ENCODE data around the gene AVL9. TPM values are rescaled to one million over a fixed set of nuclear protein-coding genes. Genes with fewer than 3 reads are reported as not detected.
"Not testable (repeated sequence)": the region's sequence is repeated elsewhere in the genome, so short reads cannot be mapped to it uniquely, and the experiment has no call there.

The AVL9 gene
- total RNA-seq, 4 donors from 2014 or later: 16.6 to 31.1 (median 22.0) TPM

DNA sequence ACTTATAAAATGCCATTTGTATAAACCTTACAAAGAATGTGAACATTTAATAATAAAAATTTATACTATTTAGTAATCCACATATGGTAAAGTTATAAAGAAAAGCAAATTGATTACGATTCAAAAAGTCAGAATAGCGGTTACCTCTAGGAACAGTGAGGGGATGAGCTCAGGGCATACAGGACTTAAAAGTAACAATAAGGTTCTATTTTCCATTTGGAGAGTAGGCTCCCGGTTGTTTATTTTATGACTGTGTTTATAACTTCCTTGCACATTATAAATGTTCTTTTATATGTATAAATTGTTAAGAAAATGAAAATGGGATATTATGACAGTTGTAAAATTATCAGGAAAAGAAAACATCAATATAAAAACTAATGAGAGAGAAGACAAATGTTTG lies 135.7 kb downstream of the AVL9 start:
- no peak for TF ChIP-seq EP300 (IDR thresholded peaks at IDR 0.05)
- no peak for TF ChIP-seq POLR2A (IDR thresholded peaks at IDR 0.05)
- TF ChIP-seq POLR2AphosphoS5 (IDR thresholded peaks at IDR 0.05): no peak
- TF ChIP-seq, protein P1, sequence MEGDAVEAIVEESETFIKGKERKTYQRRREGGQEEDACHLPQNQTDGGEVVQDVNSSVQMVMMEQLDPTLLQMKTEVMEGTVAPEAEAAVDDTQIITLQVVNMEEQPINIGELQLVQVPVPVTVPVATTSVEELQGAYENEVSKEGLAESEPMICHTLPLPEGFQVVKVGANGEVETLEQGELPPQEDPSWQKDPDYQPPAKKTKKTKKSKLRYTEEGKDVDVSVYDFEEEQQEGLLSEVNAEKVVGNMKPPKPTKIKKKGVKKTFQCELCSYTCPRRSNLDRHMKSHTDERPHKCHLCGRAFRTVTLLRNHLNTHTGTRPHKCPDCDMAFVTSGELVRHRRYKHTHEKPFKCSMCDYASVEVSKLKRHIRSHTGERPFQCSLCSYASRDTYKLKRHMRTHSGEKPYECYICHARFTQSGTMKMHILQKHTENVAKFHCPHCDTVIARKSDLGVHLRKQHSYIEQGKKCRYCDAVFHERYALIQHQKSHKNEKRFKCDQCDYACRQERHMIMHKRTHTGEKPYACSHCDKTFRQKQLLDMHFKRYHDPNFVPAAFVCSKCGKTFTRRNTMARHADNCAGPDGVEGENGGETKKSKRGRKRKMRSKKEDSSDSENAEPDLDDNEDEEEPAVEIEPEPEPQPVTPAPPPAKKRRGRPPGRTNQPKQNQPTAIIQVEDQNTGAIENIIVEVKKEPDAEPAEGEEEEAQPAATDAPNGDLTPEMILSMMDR (IDR thresholded peaks at IDR 0.05): no peak
- Histone ChIP-seq H3K4me3 (no peak overlapping the region), H3K27me3 (no peaks in the 10 kb centered on the region), H3K9me3 (no peaks in the 10 kb centered on the region), H3K27ac (no peak overlapping the region), H3K36me3 (no peaks in the 10 kb centered on the region), H3K4me1 (no peaks in the 10 kb centered on the region)
- WGBS, 2 donors (ENCODE audit: low coverage in 1 of 2): 47 to 64% methylated on average over 3 of the region's 3 CpGs
- no peak for ATAC-seq

DNA sequence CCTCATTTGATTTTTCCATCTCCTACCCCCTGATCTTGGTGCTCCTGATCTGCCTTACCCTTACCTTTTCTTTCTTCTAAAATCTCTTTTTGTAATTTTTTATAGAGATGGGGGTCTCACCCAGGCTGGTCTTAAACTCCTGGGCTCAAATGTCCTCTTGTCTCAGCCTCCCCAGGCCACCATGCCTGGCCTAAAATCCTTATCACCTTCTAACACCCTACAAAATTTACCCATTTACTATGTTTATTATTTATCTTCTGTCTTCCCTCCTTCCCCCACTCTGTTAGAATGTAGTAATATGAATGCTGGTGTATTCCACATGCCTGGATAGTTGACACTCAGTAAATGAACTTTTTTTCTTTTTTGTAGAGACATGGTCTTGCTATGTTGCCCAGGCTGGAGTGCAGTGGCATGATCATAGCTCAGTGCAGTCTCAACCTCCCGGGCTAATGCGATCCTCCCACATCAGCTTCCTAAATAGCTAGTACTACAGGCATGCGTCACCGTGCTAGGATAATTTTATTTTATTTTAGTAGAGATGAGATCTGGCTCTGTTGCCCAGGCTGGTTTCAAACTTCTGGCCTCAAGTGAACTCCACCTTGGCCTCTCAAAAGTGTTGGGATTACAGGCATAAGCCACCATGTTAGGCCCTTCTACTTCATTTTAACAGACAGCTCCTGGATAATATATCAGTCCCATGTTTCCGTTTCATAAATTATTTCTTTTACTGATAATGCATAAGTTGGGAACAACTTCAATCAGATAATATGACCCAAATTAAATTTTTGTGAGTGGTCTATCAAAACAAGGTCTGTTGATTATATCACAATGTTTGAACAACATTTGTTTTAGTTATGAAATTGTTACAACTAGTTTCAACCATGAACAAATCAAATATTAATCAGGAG lies 136.6 kb downstream of the AVL9 start:
- H3K36me3 ChIP-seq, H3K27ac ChIP-seq, H3K9me3 ChIP-seq, H3K4me3 ChIP-seq, H3K4me1 ChIP-seq, ATAC-seq, H3K27me3 ChIP-seq: not testable (repeated sequence)
- 98 to 100% methylated on average over 1 to 5 of the region's 5 CpGs for WGBS, 2 donors (ENCODE audit: low coverage in 1 of 2)

DNA sequence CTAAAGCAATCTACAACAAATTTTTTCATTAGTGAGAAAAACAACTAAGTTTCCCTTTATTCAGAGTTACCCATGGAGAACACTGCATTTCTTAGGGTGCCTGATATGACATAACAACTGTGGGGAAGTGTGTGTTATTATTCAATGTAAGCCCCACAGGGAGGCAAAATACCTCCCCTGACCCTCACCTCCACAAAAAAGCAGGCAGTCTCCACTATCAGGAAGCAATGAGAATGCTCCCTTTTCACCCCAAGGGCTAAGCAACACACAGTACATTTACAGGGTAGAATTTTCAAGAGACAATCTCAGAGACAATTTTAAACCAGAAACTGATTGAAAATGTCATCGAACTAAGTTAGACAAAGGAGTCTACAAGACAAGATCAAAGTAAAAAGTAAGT lies 138.2 kb downstream of the AVL9 start:
- H3K27ac ChIP-seq, H3K4me1 ChIP-seq, ATAC-seq, H3K9me3 ChIP-seq, H3K4me3 ChIP-seq, H3K27me3 ChIP-seq: not testable (repeated sequence)
- peaks cover 0 to 12% of the 10 kb centered on the region in 2 donors for H3K36me3 ChIP-seq
- no CpG with 5 or more reads among the region's 1 CpG for WGBS, 2 donors (ENCODE audit: low coverage in 1 of 2)

DNA sequence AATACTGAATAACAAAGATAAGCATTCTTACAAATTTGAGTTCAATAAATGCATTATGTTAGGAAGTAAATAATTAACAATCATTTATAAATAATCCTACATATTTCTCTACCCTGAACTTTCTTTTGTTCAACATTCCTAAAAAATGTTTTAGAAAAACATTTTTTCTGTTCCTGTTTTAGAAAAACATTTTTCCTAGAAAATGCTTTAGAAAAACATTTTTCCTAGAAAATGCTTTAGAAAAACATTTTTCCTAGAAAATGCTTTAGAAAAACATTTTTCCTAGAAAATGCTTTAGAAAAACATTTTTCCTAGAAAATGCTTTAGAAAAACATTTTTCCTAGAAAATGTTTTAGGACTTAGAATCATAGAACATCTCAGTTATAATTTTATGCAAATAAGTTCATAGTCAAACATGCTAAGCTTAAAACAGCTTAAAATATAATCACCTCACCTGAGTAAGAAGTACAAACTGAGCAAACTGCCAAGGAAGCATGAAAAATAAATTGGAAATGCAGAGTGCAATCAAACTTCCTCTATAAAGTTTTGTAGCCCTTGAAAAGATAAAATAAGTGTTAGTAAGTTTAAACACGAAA lies 139.6 kb downstream of the AVL9 start:
- not testable (repeated sequence) for H3K27me3 ChIP-seq, H3K9me3 ChIP-seq, H3K4me3 ChIP-seq, H3K27ac ChIP-seq, ATAC-seq, H3K4me1 ChIP-seq
- WGBS, 2 donors (ENCODE audit: low coverage in 1 of 2): 80% methylated on average over 1 of the region's 1 CpG; no CpG with 5 or more reads in 1 of the 2 donors
- H3K36me3 ChIP-seq: peaks cover 0 to 17% of the 10 kb centered on the region in 2 donors

DNA sequence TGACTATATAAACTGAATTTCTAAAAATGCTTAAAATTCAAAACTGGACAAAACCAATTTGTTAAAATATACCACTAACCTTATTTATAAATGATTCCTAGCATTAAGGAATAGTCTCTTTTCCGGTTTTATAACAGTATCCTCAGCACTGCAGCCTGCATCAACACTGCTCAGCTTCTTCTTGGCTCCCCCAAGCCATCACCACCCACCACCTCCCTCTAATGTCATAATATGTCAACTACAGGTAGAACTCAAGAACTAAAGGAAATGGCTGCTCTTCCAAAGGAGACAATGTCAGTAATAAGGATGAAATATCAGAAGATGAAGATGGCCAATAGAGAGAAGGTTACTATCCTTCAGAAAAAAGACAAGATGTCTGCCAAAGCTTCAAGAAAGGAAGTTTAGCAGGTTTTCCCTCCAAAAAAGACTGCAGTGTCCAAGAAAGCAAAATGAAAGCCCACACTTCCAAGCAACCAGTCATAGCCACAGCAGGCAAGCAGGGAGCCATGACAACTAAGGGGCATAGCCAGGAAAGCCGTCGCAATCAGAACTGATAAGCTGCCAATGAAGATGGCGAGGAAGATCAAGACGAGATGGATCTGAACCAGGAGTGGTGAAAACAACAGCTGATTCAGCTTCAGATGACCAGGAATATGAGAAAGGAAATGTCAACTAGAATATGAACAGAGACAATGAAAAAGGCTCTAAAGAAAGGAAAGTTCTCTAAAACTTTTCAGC lies 141.6 kb downstream of the AVL9 start:
- H3K4me3 ChIP-seq, ATAC-seq, H3K27ac ChIP-seq, H3K27me3 ChIP-seq, H3K4me1 ChIP-seq, H3K9me3 ChIP-seq: not testable (repeated sequence)
- H3K36me3 ChIP-seq: peaks cover 0 to 17% of the 10 kb centered on the region in 2 donors
- WGBS, 2 donors (ENCODE audit: low coverage in 1 of 2): 89 to 98% methylated on average over 5 of the region's 5 CpGs

DNA sequence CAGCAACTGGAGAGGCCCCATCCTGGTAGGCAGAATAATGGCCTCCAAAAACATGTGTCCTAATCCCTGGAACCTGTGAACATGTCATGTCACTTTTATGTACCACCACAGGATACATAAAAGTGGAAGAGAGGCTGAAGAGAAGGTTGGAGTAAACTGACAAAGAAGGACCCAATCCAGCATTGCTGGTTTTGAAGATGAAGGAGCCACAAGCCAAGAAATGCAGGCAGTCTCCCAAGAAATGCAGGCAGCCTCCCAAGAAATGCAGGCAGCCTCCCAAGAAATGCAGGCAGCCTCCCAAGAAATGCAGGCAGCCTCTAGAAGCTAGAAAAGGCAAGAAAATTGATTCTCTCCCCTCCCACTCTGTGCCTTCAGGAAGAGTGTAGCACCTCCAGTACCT lies 142.3 kb downstream of the AVL9 start:
- H3K27ac ChIP-seq, H3K9me3 ChIP-seq, H3K4me1 ChIP-seq, H3K4me3 ChIP-seq, H3K27me3 ChIP-seq, ATAC-seq: not testable (repeated sequence)
- peaks cover 0 to 17% of the 10 kb centered on the region in 2 donors for H3K36me3 ChIP-seq

Other genes with a start within 250 kb of the AVL9 start
- gene LSM5, start 5.1 kb upstream of the AVL9 start, total RNA-seq: 10 to 100 TPM; 10.1 to 35.3 (median 20.2) TPM

All from gastroesophageal sphincter (tissue), 4 donors.